Lower leg skin (tissue), 4 donors: Measurements from ENCODE around the gene BUB1. TPM values are rescaled to one million over a fixed set of nuclear protein-coding genes. Genes with fewer than 3 reads are reported as not detected.

Source experiments
- DNase-seq, 2 donors: peaks; one replicate each; pipeline ENCODE4 v3.0.0-alpha.2; 2019; ENCODE audit warnings: low spot score in 2 of 2
- H3K4me3 ChIP-seq: fragments of 200-600 bp; sonication (generic); 2 replicates; pipeline ENCODE4 v1.5.1; 2017; ENCODE audit warnings: mild to moderate bottlenecking, low read depth; ENCODE audit not compliant: poor library complexity, severe bottlenecking
- POLR2A ChIP-seq, 2 donors: fragments of 450-650 bp; IDR thresholded peaks; one replicate each; pipeline ENCODE4 v1.6.1; 2016 to 2017; ENCODE audit warnings: antibody characterized with exemption in 2 of 2, mild to moderate bottlenecking in 1 of 2, moderate library complexity in 1 of 2
- WGBS, 2 donors: methylation state at CpG; one replicate each; pipeline ENCODE4 v1.1.5; 2018; 5-methylcytosine and 5-hydroxymethylcytosine counted together
- intact Hi-C: fragments of 100-400 bp; cut with DNase I; formaldehyde crosslinking; loops from one replicate; pipeline ENCODE4 v1.15.0; 2023; ENCODE audit warnings: low total_unique reads
- total RNA-seq, 4 donors: library from RNA; depleted of rRNA; stranded (reverse); fragments of >200 nt; gene quantifications; one replicate each; pipeline ENCODE4 v1.1.0, GENCODE V29; 2016
- TF ChIP-seq, protein P1 (sequence below), 3 donors: fragments of 450-650 bp; IDR thresholded peaks; one replicate each; pipeline ENCODE4 v1.5.1; 2016; ENCODE audit warnings: antibody characterized with exemption in 3 of 3, mild to moderate bottlenecking in 3 of 3, moderate library complexity in 2 of 3

Gene BUB1
- total RNA-seq, 4 donors from 2014 or later, result 1.9 to 3.9 (median 3.0) TPM

DNA sequence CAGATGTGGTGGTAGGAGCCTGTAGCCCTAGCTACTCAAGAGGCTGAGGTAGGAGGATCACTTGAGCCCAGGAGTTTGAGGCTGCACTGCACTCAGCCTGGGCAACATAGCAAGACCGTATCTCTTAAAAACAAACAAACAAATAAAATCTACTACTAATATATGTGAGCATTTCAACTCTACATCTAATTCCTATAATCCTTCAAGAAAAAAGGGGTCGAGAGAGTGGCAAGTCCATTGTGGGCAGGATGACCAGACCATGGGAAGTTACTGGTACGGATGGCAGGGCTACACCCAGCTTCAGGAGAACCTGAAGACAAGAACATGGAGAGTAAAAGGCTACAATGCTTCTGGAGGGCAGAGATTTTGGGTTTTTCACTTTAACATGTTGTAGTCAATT lies 24.0 kb downstream of the BUB1 start:
- intact Hi-C loops, result loop anchor here (2.0 kb wide), 1 partner anchor 13 kb away; no protein-coding TSS in a partner anchor
- 96 to 97% methylated on average over 3 of the region's 3 CpGs for WGBS, 2 donors
- TF ChIP-seq POLR2A (IDR thresholded peaks at IDR 0.05), result no peak
- TF ChIP-seq, protein P1, sequence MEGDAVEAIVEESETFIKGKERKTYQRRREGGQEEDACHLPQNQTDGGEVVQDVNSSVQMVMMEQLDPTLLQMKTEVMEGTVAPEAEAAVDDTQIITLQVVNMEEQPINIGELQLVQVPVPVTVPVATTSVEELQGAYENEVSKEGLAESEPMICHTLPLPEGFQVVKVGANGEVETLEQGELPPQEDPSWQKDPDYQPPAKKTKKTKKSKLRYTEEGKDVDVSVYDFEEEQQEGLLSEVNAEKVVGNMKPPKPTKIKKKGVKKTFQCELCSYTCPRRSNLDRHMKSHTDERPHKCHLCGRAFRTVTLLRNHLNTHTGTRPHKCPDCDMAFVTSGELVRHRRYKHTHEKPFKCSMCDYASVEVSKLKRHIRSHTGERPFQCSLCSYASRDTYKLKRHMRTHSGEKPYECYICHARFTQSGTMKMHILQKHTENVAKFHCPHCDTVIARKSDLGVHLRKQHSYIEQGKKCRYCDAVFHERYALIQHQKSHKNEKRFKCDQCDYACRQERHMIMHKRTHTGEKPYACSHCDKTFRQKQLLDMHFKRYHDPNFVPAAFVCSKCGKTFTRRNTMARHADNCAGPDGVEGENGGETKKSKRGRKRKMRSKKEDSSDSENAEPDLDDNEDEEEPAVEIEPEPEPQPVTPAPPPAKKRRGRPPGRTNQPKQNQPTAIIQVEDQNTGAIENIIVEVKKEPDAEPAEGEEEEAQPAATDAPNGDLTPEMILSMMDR (IDR thresholded peaks at IDR 0.05), result no peak
- no peak overlapping the region for H3K4me3 ChIP-seq
- DNase-seq, result no peak

DNA sequence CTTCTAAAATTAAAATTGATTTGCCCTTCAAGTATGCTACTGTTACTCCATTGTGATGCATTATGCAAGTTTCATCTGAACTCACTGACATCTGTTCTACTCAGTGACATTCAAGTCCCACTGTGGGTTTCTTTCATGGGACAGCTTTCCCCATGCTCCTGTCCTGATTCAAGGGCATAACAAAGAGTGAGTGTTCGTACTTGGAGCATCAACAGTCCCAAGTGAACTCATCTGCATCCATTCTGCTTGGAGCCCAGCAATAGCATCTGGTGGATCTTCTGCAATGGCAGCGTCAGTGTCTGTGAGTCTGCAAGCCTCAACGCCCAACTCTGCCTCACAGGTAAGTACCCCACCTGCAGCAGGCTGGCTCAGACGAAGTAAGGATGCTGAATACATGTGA lies 27.5 kb downstream of the BUB1 start:
- no peak for DNase-seq
- no peak overlapping the region for H3K4me3 ChIP-seq
- 98 to 100% methylated on average over 4 of the region's 4 CpGs for WGBS, 2 donors
- TF ChIP-seq POLR2A (IDR thresholded peaks at IDR 0.05), result no peak
- TF ChIP-seq, protein P1 (IDR thresholded peaks at IDR 0.05), result no peak
- intact Hi-C loops, result no loop called here

DNA sequence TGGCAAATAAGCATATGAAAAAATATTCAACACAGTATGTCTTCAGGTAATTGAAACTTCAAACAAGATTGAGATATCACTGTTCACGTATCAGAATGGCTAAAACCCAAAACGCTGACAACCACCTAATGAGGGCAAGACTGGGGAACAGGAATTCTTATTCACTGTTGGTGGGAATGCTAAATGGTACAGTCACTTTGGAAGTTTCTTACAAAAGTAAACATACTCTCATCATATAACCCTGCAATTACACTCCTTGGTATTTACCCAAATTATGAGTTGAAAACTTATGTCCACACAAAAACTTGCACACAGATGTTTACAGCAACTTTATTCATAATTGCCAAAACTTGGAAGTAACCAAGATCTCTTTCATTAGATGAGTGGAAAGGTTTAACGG lies 30.1 kb downstream of the BUB1 start:
- intact Hi-C loops, result no loop called here
- WGBS, 2 donors, result 94 to 96% methylated on average over 3 of the region's 3 CpGs
- no peak for TF ChIP-seq POLR2A (IDR thresholded peaks at IDR 0.05)
- TF ChIP-seq, protein P1 (IDR thresholded peaks at IDR 0.05), result no peak
- H3K4me3 ChIP-seq, result no peak overlapping the region
- no peak for DNase-seq

DNA sequence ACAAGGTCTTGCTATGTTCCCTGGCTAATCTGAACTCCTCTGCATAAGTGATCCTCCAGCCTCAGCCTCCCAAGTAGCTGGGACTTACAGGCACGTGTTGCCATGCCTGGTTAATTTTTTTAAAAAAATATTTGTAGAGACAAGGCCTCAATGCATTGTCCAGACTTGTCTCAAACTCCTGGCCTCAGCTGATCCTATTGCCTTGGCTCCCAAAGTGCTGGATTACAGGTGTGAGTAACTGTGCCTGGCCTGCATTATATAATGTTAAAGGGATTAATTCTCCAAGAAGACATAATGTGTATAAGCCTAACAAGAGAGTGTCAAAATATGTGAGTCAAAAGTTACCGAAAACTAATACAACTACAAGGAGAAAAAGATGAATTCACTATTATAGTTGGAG lies 32.2 kb downstream of the BUB1 start:
- TF ChIP-seq, protein P1 (IDR thresholded peaks at IDR 0.05), result no peak
- TF ChIP-seq POLR2A (IDR thresholded peaks at IDR 0.05), result no peak
- H3K4me3 ChIP-seq, result no peak overlapping the region
- 62 to 68% methylated on average over 2 of the region's 2 CpGs for WGBS, 2 donors
- intact Hi-C loops, result no loop called here
- no peak for DNase-seq

DNA sequence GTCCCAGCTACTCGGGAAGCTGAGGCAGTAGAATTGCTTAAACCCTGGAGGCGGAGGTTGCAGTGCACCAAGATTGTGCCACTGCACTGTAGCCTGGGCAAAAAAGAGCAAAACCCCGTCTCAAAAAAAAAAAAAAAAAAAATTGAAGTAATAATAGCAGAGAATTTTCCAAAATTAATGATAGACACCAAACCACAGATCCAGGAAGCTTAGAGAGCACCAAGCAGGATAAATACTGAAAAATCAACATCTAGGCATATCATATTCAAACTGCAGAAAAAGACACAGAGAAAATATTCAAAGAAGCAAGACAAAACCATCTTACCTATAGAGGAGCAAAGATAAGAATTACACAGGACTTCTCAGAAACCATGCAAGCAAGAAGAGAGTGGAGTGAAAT lies 33.5 kb downstream of the BUB1 start:
- DNase-seq, result no peak
- WGBS, 2 donors, result 96 to 98% methylated on average over 3 of the region's 3 CpGs
- no peak overlapping the region for H3K4me3 ChIP-seq
- TF ChIP-seq, protein P1 (IDR thresholded peaks at IDR 0.05), result no peak
- TF ChIP-seq POLR2A (IDR thresholded peaks at IDR 0.05), result no peak
- intact Hi-C loops, result no loop called here

DNA sequence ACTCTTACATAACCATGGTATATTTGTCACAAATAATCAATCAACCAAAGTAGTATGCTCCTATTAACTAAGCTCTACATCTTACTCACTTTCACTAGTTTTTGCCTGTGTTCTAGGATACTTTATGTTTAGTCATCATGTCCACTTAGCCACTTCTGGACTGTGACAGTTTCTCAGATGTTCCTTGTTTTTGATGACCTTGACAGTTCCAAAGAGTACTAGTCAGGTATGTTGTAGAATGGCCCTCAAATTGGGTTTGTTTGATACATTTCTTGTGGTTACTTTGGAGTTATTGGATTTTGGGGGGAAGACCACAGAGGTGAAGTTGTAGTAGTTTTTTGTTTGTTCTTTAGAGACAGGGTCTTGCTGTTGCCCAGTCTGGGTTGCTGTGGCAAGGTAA lies 35.5 kb downstream of the BUB1 start:
- no peak overlapping the region for H3K4me3 ChIP-seq
- intact Hi-C loops, result no loop called here
- TF ChIP-seq, protein P1 (IDR thresholded peaks at IDR 0.05), result no peak
- TF ChIP-seq POLR2A (IDR thresholded peaks at IDR 0.05), result no peak
- DNase-seq, result no peak
